Activated T-cell treated with anti-CD3 and anti-CD28 coated beads for 48 hours (primary cell): ENCODE measurements around the gene PLSCR1.

ENCODE experiments used
- DNase-seq: peaks from one replicate; pipeline ENCODE4 v3.0.0-alpha.2; 2020; ENCODE audit warnings: low read depth

PLSCR1 gene

GRCh38 chr3:146544002-146544928, at the start of gene PLSCR1:
PLSCR1 (minus strand) TSS chr3:146544607; CDS start chr3:146536552, 8,055 bp downstream.
- DNase-seq = peak; percentile 77

GRCh38 chr3:146593776-146594175, 49.4 kb upstream of the PLSCR1 start:
- no peak for DNase-seq

GRCh38 chr3:146590521-146590920, 46.1 kb upstream of the PLSCR1 start:
- DNase-seq = no peak

- DNase-seq = no peak
Measured at GRCh38 chr3:146589899-146590508, 45.6 kb upstream of the PLSCR1 start.

DNA sequence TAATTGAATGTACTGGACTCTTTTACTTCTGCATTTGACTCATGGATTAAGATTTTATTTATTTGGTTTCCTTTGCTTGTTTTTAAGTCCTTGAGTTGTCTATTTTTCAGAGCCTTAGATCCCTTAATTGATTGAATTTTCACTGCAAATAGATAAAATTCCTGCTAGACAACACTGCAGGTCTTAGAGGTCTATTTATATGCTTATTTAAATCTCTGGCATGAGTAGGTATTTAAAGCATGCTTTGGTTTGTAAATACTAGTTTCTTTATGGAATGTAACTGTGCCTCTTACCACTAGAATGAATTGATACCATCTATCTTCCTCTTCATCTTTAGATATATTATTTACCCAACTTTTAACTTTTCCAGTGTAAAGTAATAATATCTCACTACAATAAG, 40.7 kb upstream of the PLSCR1 start:
- DNase-seq = no peak

DNA sequence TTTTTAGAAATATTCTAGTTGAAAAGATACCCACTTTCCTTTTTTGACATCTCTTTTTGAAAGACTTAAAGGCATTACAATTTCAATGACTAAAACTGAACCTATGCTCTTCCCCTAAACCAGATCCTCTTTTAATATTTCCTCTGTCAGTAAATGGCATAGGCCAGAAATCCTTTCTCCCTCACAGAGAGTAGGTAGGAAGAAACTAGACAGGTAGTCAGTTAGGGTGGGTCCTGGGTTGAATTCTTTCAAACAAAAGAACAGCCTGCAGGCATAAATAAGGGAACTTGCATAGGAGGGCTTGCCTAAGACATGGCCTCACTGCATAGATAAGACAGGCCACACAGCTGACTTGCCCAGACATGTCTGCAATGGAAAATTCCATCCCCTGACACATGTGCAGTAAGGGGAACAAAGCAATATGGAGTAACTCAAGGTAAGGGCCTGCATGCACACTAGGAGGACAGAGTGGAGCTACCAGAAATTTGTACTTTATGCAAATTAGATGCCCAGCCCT, 37.6 kb upstream of the PLSCR1 start:
- no peak for DNase-seq

DNA sequence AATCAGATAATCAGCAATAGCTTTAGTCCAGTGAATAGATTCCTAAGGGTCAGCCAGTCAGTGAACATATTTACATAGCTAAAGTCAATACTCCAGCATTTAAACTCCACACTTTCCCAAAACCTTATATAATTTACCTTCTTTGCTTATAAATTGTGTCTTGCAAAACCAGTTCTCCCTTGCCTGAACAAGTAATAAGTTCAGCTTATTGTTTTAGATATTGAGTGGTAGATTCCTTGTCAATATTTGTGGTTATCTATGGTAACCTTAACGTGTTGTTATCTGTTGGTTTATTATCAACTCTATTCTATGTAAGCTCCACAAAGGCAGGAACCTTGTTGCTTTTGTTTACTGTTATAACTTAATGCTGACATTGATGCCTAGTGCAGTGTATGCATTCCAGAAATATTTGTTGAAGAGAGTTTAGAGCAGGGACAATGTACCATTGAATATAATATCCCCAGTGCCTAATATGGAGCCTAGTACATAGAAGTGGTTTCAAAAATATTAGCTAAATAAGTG, 36.7 kb upstream of the PLSCR1 start:
- no peak for DNase-seq

- no peak for DNase-seq
Measured at GRCh38 chr3:146577662-146578061, 33.3 kb upstream of the PLSCR1 start.

GRCh38 chr3:146575636-146576035, 31.2 kb upstream of the PLSCR1 start:
- DNase-seq = no peak

GRCh38 chr3:146574173-146574572, 29.8 kb upstream of the PLSCR1 start:
- no peak for DNase-seq

DNA sequence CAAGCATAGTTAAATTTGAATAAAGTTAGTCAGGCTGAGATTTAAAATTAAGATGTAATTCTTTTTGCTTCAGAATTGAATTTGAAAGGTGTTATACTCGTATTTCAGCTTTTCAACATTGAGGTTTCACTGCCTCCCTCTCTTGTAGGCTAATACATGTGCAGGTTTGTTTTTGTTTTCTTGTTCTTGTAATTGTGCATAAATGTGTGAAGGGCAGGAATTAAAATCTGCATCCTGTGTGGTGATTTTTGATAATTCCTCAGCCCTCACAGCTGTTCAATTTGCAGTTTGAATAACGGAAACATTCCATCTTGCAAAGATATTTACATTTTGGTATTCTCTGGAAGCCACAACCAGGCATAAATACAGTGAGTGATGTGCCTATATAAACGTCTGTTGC, 24.9 kb upstream of the PLSCR1 start:
- DNase-seq = no peak

- no peak for DNase-seq
Measured at GRCh38 chr3:146566138-146566537, 21.7 kb upstream of the PLSCR1 start.

GRCh38 chr3:146561879-146562278, 17.5 kb upstream of the PLSCR1 start:
- no peak for DNase-seq

GRCh38 chr3:146561463-146561862, 17.1 kb upstream of the PLSCR1 start:
- DNase-seq = no peak

DNA sequence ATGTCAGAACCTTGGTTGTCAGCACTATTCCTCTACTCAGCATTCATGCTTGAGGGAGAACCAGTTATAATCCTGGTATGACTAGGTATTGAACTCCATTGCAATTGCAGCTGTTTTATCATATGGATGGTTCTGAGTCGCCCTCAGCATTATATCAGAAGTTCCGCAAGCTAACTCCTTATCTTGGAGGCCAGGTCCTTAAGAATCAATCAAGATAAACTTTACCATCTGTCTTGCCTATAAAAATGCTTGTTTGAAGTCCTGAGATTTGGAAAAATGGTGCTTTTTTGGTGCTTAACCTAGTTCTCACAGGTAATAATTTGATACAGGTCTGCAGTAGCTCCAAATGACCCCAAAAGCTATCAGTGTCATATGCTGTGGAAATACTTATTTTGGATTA, 16.3 kb upstream of the PLSCR1 start:
- DNase-seq = no peak

DNA sequence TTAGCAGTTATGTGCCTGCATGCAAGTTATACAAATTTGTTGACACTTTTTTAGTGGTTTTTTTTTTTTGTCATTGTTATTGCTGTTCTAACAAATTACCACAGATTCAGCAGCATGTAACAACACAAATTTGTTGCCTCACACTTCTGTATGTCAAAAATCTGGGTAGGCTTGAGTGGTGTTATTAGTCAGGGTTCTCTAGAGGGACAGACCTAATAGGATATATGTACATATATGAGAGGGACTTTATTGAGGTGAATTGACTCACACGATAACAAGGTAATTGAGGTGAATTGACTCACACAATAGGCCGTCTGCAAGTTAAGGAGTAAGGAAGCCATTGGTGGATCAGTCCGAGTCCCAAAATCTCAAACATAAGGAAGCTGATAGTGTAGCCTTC, 15.0 kb upstream of the PLSCR1 start:
- no peak for DNase-seq

- no peak for DNase-seq
Measured at GRCh38 chr3:146558781-146559180, 14.4 kb upstream of the PLSCR1 start.

GRCh38 chr3:146557745-146558144, 13.3 kb upstream of the PLSCR1 start:
- no peak for DNase-seq

DNA sequence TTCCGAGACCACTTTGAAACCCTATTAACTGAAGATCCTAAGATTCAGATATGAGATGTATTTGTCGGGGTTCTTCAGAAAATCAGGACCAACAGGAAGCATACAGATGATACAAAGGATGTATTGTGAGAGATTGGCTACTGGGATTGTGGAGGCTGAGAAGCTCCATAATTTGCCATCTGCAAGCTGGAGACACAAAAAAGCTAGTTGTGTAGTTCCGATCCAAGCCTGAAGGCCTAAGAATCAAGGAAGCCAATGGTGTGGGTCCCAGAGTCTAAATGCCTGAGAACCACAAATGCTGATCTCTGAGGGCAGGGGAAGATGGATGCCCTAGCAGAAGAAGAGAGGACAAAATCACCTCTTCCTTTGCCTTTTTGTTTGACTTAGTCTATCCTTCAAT, 10.9 kb upstream of the PLSCR1 start:
- no peak for DNase-seq

DNA sequence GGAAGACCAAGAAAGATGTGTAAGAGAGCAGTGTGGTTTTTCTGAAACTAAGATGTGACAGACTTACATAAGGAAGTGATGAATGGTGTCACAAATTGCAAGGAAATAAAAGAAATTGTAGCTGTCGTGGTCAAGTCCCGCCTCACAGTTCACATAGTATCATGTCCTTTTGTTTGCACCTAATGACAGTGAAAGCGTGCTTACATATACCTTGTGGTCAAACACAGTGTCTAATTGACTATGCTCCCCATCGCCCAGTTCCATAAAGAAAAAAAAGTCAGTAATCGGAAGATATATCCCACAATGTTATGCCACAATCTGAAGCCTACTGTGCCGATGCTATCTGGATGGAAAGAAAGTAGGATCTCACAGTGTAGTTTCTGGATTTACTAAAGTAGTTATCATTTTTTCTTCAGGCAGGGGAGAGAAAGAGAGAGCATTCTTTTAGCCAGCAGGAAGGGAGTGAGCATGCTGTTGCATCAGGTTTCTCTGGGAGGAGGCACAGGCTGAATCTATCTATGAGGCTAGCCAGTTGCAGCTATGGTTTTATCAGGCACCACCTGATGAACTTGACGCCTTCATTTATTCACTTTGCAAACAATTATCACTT, 9.8 kb upstream of the PLSCR1 start:
- DNase-seq = no peak

DNA sequence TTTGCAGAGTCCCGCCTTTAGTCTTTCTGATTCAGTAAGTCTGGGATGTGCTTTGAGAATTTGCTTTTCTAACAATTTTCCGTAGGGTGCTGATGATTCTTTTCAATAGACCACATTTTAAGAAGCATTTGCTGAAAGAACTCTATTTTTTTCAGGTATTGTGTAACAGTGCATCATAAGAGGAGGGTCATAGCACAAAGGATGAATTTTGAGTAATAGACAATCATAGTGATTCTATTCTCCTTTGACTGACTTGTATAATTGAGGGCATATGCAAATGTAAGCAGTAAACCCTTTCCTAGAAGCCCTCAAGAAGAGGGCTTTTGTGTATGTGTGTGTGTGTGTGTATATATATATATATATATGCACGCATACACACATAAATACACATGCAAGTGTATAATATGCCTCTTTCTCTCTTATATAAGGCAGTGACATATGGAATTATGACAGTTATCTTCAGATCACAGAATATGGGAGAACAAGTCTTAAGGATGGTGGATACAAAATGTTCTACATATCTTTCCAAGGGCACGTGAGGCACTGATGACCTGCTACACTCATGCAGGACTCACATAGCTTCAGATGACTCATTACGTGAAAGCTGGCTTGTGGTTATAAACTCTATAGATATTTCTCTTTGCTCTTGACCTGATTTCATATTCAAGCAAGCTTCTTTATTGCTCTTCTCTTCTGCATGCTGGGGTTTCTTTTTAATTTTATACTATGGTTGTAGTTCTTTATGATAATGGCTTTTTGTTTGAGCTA, 6.5 kb upstream of the PLSCR1 start:
- DNase-seq = no peak

DNA sequence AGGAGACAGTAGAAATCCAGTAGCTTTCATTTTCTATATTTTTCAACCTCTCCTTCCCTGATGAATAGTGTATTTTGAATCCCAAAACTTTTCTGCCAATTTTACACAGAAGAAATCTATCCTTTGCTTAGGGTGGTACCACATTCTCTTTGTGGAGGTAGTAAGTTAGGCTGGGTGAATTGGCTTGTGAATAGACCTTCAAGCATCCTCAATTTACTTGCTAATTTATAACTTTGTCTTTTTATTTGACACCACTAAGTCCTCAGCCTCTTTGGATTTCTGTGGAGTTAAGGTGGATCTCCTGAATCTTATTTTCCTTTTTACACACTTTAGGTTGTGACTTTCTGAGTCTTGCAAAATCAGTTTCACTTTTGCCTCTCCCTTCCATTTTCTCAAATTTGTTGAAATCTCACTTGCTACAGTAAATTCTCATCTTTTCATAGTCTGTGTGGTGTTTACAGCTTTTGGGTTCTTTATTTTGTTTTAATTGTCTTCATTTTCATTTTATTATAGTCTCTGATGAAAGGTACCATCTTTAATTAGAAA, 5.7 kb upstream of the PLSCR1 start:
- DNase-seq = no peak
